RWPE1 (cell line): ENCODE measurements around the gene HSD3B7.

ENCODE experiments used
- CTCF ChIA-PET: fragments of 350-600 bp; sonication (Branson Sonifier 250); formaldehyde crosslinking; extraction: SDS; loops from one replicate; lab custom pipeline; 2021; lab: Yijun Ruan, JAX
- POLR2A ChIA-PET: fragments of 400-600 bp; formaldehyde crosslinking; extraction: SDS; loops from one replicate; lab custom pipeline; 2020; ENCODE audit warnings: antibody characterized with exemption; ENCODE audit not compliant: low non-redundant PET; lab: Yijun Ruan, JAX
- DNase-seq: peaks from one replicate; pipeline ENCODE4 v3.0.0; 2012; ENCODE audit warnings: low spot score
- H3K27ac ChIP-seq: fragments of 450-650 bp; 2 replicates; pipeline ENCODE4 v1.5.1; 2017
- TF ChIP-seq, protein P1 (sequence below): fragments of 450-650 bp; conservative IDR thresholded peaks from 2 replicates; pipeline ENCODE4 v1.5.1; 2017; ENCODE audit warnings: low read depth, mild to moderate bottlenecking

The HSD3B7 gene

DNA sequence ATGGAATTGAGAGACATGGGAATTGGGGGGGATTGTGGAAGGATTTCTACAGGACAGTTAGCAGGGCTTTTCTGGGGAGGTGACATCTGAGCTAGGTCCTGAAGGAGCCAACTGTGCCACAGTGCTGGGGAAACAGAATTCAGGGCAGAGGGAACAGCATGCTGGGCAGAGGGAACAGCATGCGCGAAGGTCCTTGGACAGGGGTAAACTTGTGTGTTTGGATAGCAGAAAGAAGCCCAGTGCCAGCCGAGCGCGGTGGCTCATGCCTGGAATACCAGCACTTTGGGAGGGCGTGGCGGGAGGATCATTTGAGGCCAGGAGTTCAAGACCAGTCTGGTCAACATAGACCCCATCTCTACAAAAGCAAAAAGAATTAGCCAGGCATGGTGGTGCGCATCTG lies 21.6 kb downstream of the HSD3B7 start:
- no peak for DNase-seq
- H3K27ac ChIP-seq = no peak overlapping the region
- ChIA-PET POLR2A (no interaction called here), CTCF (no interaction called here)
- TF ChIP-seq, protein P1, sequence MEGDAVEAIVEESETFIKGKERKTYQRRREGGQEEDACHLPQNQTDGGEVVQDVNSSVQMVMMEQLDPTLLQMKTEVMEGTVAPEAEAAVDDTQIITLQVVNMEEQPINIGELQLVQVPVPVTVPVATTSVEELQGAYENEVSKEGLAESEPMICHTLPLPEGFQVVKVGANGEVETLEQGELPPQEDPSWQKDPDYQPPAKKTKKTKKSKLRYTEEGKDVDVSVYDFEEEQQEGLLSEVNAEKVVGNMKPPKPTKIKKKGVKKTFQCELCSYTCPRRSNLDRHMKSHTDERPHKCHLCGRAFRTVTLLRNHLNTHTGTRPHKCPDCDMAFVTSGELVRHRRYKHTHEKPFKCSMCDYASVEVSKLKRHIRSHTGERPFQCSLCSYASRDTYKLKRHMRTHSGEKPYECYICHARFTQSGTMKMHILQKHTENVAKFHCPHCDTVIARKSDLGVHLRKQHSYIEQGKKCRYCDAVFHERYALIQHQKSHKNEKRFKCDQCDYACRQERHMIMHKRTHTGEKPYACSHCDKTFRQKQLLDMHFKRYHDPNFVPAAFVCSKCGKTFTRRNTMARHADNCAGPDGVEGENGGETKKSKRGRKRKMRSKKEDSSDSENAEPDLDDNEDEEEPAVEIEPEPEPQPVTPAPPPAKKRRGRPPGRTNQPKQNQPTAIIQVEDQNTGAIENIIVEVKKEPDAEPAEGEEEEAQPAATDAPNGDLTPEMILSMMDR = no peak

DNA sequence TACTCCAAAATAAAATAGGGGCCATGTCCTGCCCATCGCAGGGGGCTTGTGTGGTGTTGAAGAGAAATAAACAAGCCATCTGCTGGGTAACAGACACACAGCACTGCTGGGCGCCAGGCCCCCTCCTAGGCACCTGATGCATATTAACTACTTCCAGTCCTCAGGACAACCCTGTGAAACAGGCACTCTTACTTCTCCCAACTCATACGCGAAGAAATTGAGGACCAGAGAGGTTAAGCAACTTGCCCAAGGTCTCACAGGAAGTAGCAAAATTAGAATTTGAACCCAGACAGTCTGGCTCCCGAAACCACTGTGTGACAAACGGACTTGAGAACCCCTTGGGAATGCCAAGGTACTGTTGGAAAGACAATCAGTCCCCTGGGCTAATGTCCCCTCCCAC lies 22.7 kb downstream of the HSD3B7 start:
- no peak for DNase-seq
- no peak overlapping the region for H3K27ac ChIP-seq
- POLR2A ChIA-PET = no interaction called here
- TF ChIP-seq, protein P1 = no peak
- CTCF ChIA-PET = interaction anchor here (0.5 kb wide), 1 partner anchor 9 kb away, joined by 3 read pairs; no protein-coding TSS in a partner anchor

GRCh38 chr16:31008149-31008548 lies 23.1 kb downstream of the HSD3B7 start:
- ChIA-PET CTCF (interaction anchor here (0.5 kb wide), 1 partner anchor 9 kb away, joined by 3 read pairs; no protein-coding TSS in a partner anchor), POLR2A (no interaction called here)
- DNase-seq = no peak
- TF ChIP-seq, protein P1 = no peak
- no peak overlapping the region for H3K27ac ChIP-seq

GRCh38 chr16:31008551-31008950 lies 23.5 kb downstream of the HSD3B7 start:
- TF ChIP-seq, protein P1 = no peak
- CTCF ChIA-PET = interaction anchor here (0.5 kb wide), 1 partner anchor 8 kb away, joined by 3 read pairs; no protein-coding TSS in a partner anchor
- no peak overlapping the region for H3K27ac ChIP-seq
- POLR2A ChIA-PET = no interaction called here
- DNase-seq = no peak

GRCh38 chr16:31009120-31009519 lies 24.1 kb downstream of the HSD3B7 start:
- H3K27ac ChIP-seq = no peak overlapping the region
- TF ChIP-seq, protein P1 = no peak
- POLR2A ChIA-PET = no interaction called here
- no peak for DNase-seq
- CTCF ChIA-PET = no interaction called here

DNA sequence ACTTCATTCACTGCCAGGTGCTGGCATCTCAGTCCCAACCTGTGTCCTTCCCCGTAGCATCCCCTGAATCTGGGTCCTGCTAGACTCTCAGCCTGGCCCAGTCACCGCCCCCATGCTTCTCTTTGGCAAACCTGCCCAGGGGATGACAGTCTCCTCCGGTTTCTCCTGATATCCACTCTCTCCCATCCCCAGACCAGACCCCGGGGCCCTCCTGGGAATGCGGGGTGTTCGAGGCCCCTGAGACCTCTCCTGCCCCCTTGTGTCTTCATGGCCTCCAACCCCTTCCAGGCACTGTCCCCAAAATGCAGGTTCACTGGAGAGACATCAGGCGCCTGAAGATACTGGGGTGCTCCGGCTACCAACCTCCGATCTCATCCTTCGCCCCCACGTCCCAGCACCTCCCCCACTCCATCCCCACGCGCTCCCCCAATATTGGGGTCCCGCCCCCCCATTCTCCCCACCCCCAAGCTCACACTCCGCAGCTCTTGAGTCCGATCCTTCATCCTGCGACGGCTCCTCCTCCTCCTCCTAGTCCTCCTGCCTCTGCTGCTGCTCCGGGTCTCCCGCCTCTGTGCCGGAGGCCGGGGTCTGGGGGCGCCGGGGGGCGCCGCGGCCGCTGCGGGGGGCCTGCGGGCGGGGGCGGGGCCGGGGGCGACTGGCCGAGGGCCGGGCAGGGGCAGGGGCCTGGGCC lies 25.0 kb downstream of the HSD3B7 start:
- ChIA-PET POLR2A (no interaction called here), CTCF (no interaction called here)
- H3K27ac ChIP-seq = no peak overlapping the region
- no peak for DNase-seq
- TF ChIP-seq, protein P1 = no peak
